Stimulated activated CD4-positive, alpha-beta T cell treated with anti-CD3 and anti-CD28 coated beads, Interleukin-1b, Interleukin-23, amount 100 ng/mL, for 24 hours (primary cell): Measurements from ENCODE around the gene SNRPE.
"Not testable (repeated sequence)": the region's sequence is repeated elsewhere in the genome, so short reads cannot be mapped to it uniquely, and the experiment has no call there.

ENCODE experiments used
- DNase-seq, 4 experiments: peaks; one replicate each; pipeline ENCODE4 v3.0.0-alpha.2; 2020; ENCODE audit warnings: low read depth in 4 of 4, low spot score in 1 of 4

SNRPE gene

GRCh38 chr1:203861379-203862184 lies at the start of gene SNRPE:
Gene SNRPE, plus strand, starts transcription at chr1:203861599. Its CDS starts 61 bp downstream, at chr1:203861660.
- DNase-seq, result peak; percentile 88 to 92 (median 91)

GRCh38 chr1:203813581-203814341 lies 47.6 kb upstream of the SNRPE start:
- DNase-seq, result no peak

- no peak for DNase-seq
Observed at GRCh38 chr1:203818399-203818798, 43.0 kb upstream of the SNRPE start.

GRCh38 chr1:203823306-203823705 lies 38.1 kb upstream of the SNRPE start:
- DNase-seq, result no peak

GRCh38 chr1:203826175-203826574 lies 35.2 kb upstream of the SNRPE start:
- DNase-seq, result no peak

GRCh38 chr1:203828002-203828401 lies 33.4 kb upstream of the SNRPE start:
- DNase-seq, result no peak

GRCh38 chr1:203828503-203828902 lies 32.9 kb upstream of the SNRPE start:
- no peak for DNase-seq

GRCh38 chr1:203829247-203829646 lies 32.2 kb upstream of the SNRPE start:
- DNase-seq, result not testable (repeated sequence)

- DNase-seq, result no peak
Observed at GRCh38 chr1:203835476-203835875, 25.9 kb upstream of the SNRPE start.

- DNase-seq, result no peak
Observed at GRCh38 chr1:203839081-203839480, 22.3 kb upstream of the SNRPE start.

- DNase-seq, result no peak
Observed at GRCh38 chr1:203840208-203840808, 21.1 kb upstream of the SNRPE start.

- no peak for DNase-seq
Observed at GRCh38 chr1:203842559-203842876, 18.9 kb upstream of the SNRPE start.

GRCh38 chr1:203843435-203843834 lies 18.0 kb upstream of the SNRPE start:
- no peak for DNase-seq

- DNase-seq, result not testable (repeated sequence)
Observed at GRCh38 chr1:203853112-203853511, 8.3 kb upstream of the SNRPE start.

- no peak for DNase-seq
Observed at GRCh38 chr1:203858055-203858454, 3.3 kb upstream of the SNRPE start.

GRCh38 chr1:203858975-203859374 lies 2.4 kb upstream of the SNRPE start:
- no peak for DNase-seq

- DNase-seq, result no peak
Observed at GRCh38 chr1:203860396-203861025, 888 bp upstream of the SNRPE start.

GRCh38 chr1:203867802-203868201 lies 6.4 kb downstream of the SNRPE start:
- no peak for DNase-seq

- no peak for DNase-seq
Observed at GRCh38 chr1:203870245-203870644, 8.8 kb downstream of the SNRPE start.

GRCh38 chr1:203871114-203871880 lies 9.9 kb downstream of the SNRPE start:
- no peak for DNase-seq

GRCh38 chr1:203873094-203873493 lies 11.7 kb downstream of the SNRPE start:
- DNase-seq, result no peak
